Measurements from ENCODE around the gene MDH1B.
A peak's percentile ranks its signal among the peaks of the same experiment; 100 is the strongest.
"Not testable (repeated sequence)": the region's sequence is repeated elsewhere in the genome, so short reads cannot be mapped to it uniquely, and the experiment has no call there.

Gene MDH1B

GRCh38 chr2:206766057-206766930 is 1.2 kb upstream of the MDH1B start:
- DNase-seq (ENCODE audit: low spot score) = no peak

- DNase-seq (ENCODE audit: low spot score) = no peak
Measured at GRCh38 chr2:206764673-206765241, 371 bp downstream of the MDH1B start.

GRCh38 chr2:206756816-206757215 is 8.3 kb downstream of the MDH1B start:
- DNase-seq (ENCODE audit: low spot score) = no peak

- no peak for DNase-seq (ENCODE audit: low spot score)
Measured at GRCh38 chr2:206740800-206741199, 24.3 kb downstream of the MDH1B start.

- DNase-seq (ENCODE audit: low spot score) = no peak
Measured at GRCh38 chr2:206739271-206739670, 25.9 kb downstream of the MDH1B start.

- no peak for DNase-seq (ENCODE audit: low spot score)
Measured at GRCh38 chr2:206736935-206737334, 28.2 kb downstream of the MDH1B start.

GRCh38 chr2:206733341-206733740 is 31.8 kb downstream of the MDH1B start:
- no peak for DNase-seq (ENCODE audit: low spot score)

GRCh38 chr2:206728277-206729199 is 36.6 kb downstream of the MDH1B start:
- DNase-seq (ENCODE audit: low spot score) = no peak

- no peak for DNase-seq (ENCODE audit: low spot score)
Measured at GRCh38 chr2:206727287-206727686, 37.8 kb downstream of the MDH1B start.

- DNase-seq (ENCODE audit: low spot score) = no peak
Measured at GRCh38 chr2:206723288-206723687, 41.8 kb downstream of the MDH1B start.

- DNase-seq (ENCODE audit: low spot score) = no peak
Measured at GRCh38 chr2:206721256-206721920, 43.7 kb downstream of the MDH1B start.

GRCh38 chr2:206718296-206718695 is 46.8 kb downstream of the MDH1B start, which contains the start of gene DYTN:
TSS of gene DYTN (minus strand) at chr2:206718396. CDS start at chr2:206718279, 117 bp downstream.
- no peak for DNase-seq (ENCODE audit: low spot score)

GRCh38 chr2:206716623-206717022 is 48.5 kb downstream of the MDH1B start:
- no peak for DNase-seq (ENCODE audit: low spot score)

GRCh38 chr2:206715183-206715582 is 49.9 kb downstream of the MDH1B start:
- DNase-seq (ENCODE audit: low spot score) = not testable (repeated sequence)

- DNase-seq (ENCODE audit: low spot score) = peak; percentile 23
Measured at GRCh38 chr2:206713746-206714145, 51.4 kb downstream of the MDH1B start.

GRCh38 chr2:206708286-206708685 is 56.8 kb downstream of the MDH1B start:
- DNase-seq (ENCODE audit: low spot score) = no peak

GRCh38 chr2:206707164-206707701 is 57.9 kb downstream of the MDH1B start:
- no peak for DNase-seq (ENCODE audit: low spot score)

GRCh38 chr2:206701952-206702605 is 63.0 kb downstream of the MDH1B start:
- DNase-seq (ENCODE audit: low spot score) = no peak

- DNase-seq (ENCODE audit: low spot score) = no peak
Measured at GRCh38 chr2:206700156-206700555, 65.0 kb downstream of the MDH1B start.

- no peak for DNase-seq (ENCODE audit: low spot score)
Measured at GRCh38 chr2:206698811-206699210, 66.3 kb downstream of the MDH1B start.

- DNase-seq (ENCODE audit: low spot score) = no peak
Measured at GRCh38 chr2:206696910-206697309, 68.2 kb downstream of the MDH1B start.

Measured in globus pallidus (tissue), 1 donor.